A549 (cell line): ENCODE measurements around the gene ASNSD1. TPM values are rescaled to one million over a fixed set of nuclear protein-coding genes. Genes with fewer than 3 reads are reported as not detected.

Source experiments
- ATAC-seq, 2 experiments: fragments of 200-7000 bp in 1 of 2; fragments of >200 bp in 1 of 2; cut with Nextera tagmentation in 1 of 2; cut with Tn5 transposase in 1 of 2; 3 replicates each; pipeline versions ENCODE4 v1.8.0 to v1.9.1; 2018 to 2020; ENCODE audit warnings: mild to moderate bottlenecking in 1 of 2, moderate library complexity in 1 of 2
- CTCF ChIA-PET: fragments of 300-600 bp; sonication (Branson Sonifier 250); formaldehyde crosslinking; extraction: SDS; loops from one replicate; lab custom pipeline; 2021; ENCODE audit warnings: antibody characterized with exemption, inconsistent platforms; lab: Yijun Ruan, JAX
- POLR2A ChIA-PET: fragments of 350-600 bp; formaldehyde crosslinking; extraction: SDS; loops from one replicate; lab custom pipeline; 2021; ENCODE audit warnings: antibody characterized with exemption, inconsistent platforms; lab: Yijun Ruan, JAX
- DNase-seq, 2 experiments: peaks; one replicate each; pipeline versions ENCODE4 v3.0.0 to v3.0.0-alpha.2; 2011 to 2016; ENCODE audit warnings: low read depth in 1 of 2, low spot score in 1 of 2
- FAIRE-seq: peaks from 2 replicates; lab custom pipeline; 2011; peaks lifted over from hg19 to GRCh38; lab: Jason Lieb, UNC
- H3K27ac ChIP-seq, 2 experiments: fragments of >200 bp; sonication (Bioruptor Twin); formaldehyde crosslinking; 3 replicates each; pipeline ENCODE4 v1.5.1; 2016 to 2017
- H3K4me1 ChIP-seq: fragments of >200 bp; sonication (Bioruptor Twin); formaldehyde crosslinking; 3 replicates; pipeline ENCODE4 v1.6.1; 2016
- H3K4me2 ChIP-seq: fragments of >200 bp; sonication (Bioruptor Twin); formaldehyde crosslinking; 3 replicates; pipeline ENCODE4 v1.6.1; 2016
- H3K4me3 ChIP-seq: fragments of >200 bp; sonication (Bioruptor Twin); formaldehyde crosslinking; 3 replicates; pipeline ENCODE4 v1.5.1; 2016
- H3K9me3 ChIP-seq: fragments of >200 bp; sonication (Bioruptor Twin); formaldehyde crosslinking; 3 replicates; pipeline ENCODE4 v1.6.1; 2016
- ATOH8 ChIP-seq: fragments of 250-450 bp; sonication (Bioruptor Pico); IDR thresholded peaks from 2 replicates; pipeline ENCODE4 v1.5.0; 2020; ENCODE audit warnings: low read depth, mild to moderate bottlenecking, moderate library complexity
- BCL3 ChIP-seq: fragments of >200 bp; sonication (Bioruptor Twin); formaldehyde crosslinking; IDR thresholded peaks from 3 replicates; pipeline ENCODE4 v1.6.1; 2016
- CBX2 ChIP-seq: fragments of 200-600 bp; sonication (generic); IDR thresholded peaks from 2 replicates; pipeline ENCODE4 v1.6.1; 2016; ENCODE audit warnings: low read depth, mild to moderate bottlenecking, borderline replicate concordance
- CEBPB ChIP-seq, 2 experiments: fragments of >200 bp in 1 of 2; sonication (Bioruptor Twin) in 1 of 2; formaldehyde crosslinking in 1 of 2; IDR thresholded peaks; 2 replicates each; pipeline ENCODE4 v1.6.1; 2012 to 2016
- CHD2 ChIP-seq: fragments of 150-350 bp; IDR thresholded peaks from 2 replicates; pipeline ENCODE4 v1.6.1; 2014; ENCODE audit warnings: low read length; ENCODE audit not compliant: partially characterized antibody
- CTCF ChIP-seq: fragments of >200 bp; sonication (Bioruptor Twin); formaldehyde crosslinking; IDR thresholded peaks from 3 replicates; pipeline ENCODE4 v1.5.1; 2016
- ELK1 ChIP-seq: fragments of 150-350 bp; IDR thresholded peaks from 2 replicates; pipeline ENCODE4 v1.6.1; 2014; ENCODE audit warnings: low read depth, mild to moderate bottlenecking, low read length
- EP300 ChIP-seq, 2 experiments: fragments of >200 bp; sonication (Bioruptor Twin); formaldehyde crosslinking; IDR thresholded peaks; 2 replicates in 1 of 2; 3 replicates in 1 of 2; pipeline ENCODE4 v1.6.1; 2016 to 2017
- ESRRA ChIP-seq: fragments of 150-350 bp; IDR thresholded peaks from 2 replicates; pipeline ENCODE4 v1.6.1; 2014; ENCODE audit warnings: mild to moderate bottlenecking, low read length, borderline replicate concordance
- FOSB ChIP-seq: fragments of 250-450 bp; sonication (Bioruptor Pico); IDR thresholded peaks from 2 replicates; pipeline ENCODE4 v1.5.0; 2020; ENCODE audit warnings: mild to moderate bottlenecking, moderate library complexity
- FOSL2 ChIP-seq, 2 experiments: fragments of 450-650 bp in 1 of 2; fragments of >200 bp in 1 of 2; sonication (Bioruptor Twin) in 1 of 2; formaldehyde crosslinking; IDR thresholded peaks; 2 replicates each; pipeline versions ENCODE4 v1.5.0 to v1.6.1; 2016 to 2020; ENCODE audit warnings: mild to moderate bottlenecking in 1 of 2, moderate library complexity in 1 of 2
- FOXS1 ChIP-seq: fragments of 250-450 bp; sonication (Bioruptor Pico); IDR thresholded peaks from 2 replicates; pipeline ENCODE4 v1.5.0; 2020; ENCODE audit warnings: mild to moderate bottlenecking, moderate library complexity
- HOXB5 ChIP-seq: fragments of 250-450 bp; sonication (Bioruptor Pico); IDR thresholded peaks from 2 replicates; pipeline ENCODE4 v1.5.0; 2020; ENCODE audit warnings: mild to moderate bottlenecking, moderate library complexity
- JUNB ChIP-seq: fragments of >200 bp; sonication (Bioruptor Twin); formaldehyde crosslinking; IDR thresholded peaks from 2 replicates; pipeline ENCODE4 v1.6.1; 2016
- KDM5A ChIP-seq: fragments of 200-600 bp; sonication (generic); IDR thresholded peaks from 2 replicates; pipeline ENCODE4 v1.6.1; 2016; ENCODE audit warnings: antibody characterized with exemption, mild to moderate bottlenecking
- MAFK ChIP-seq: fragments of 450-650 bp; IDR thresholded peaks from 2 replicates; pipeline ENCODE4 v1.6.1; 2014; ENCODE audit not compliant: partially characterized antibody
- MAX ChIP-seq: IDR thresholded peaks from 2 replicates; pipeline ENCODE4 v1.6.1; 2012
- MYC ChIP-seq: IDR thresholded peaks from 2 replicates; pipeline ENCODE4 v1.6.1; 2012; ENCODE audit warnings: mild to moderate bottlenecking, inconsistent platforms, low read length, improper control_type of control experiment, borderline replicate concordance
- NFE2L2 ChIP-seq: fragments of 150-350 bp; conservative IDR thresholded peaks from 2 replicates; pipeline ENCODE4 v1.6.1; 2014; ENCODE audit warnings: low read length
- NPAS2 ChIP-seq: fragments of 250-450 bp; sonication (Bioruptor Pico); IDR thresholded peaks from 2 replicates; pipeline ENCODE4 v1.8.0; 2022; ENCODE audit warnings: mild to moderate bottlenecking, moderate library complexity, borderline replicate concordance
- PBX3 ChIP-seq: IDR thresholded peaks from 2 replicates; pipeline ENCODE4 v1.6.1; 2012
- RARB ChIP-seq: fragments of 250-450 bp; sonication (Bioruptor Pico); IDR thresholded peaks from 2 replicates; pipeline ENCODE4 v1.8.0; 2021; ENCODE audit warnings: mild to moderate bottlenecking, moderate library complexity
- RCOR1 ChIP-seq: fragments of 150-350 bp; IDR thresholded peaks from 2 replicates; pipeline ENCODE4 v1.6.1; 2014; ENCODE audit warnings: antibody characterized with exemption, low read length, low read depth
- RNF2 ChIP-seq: fragments of 200-600 bp; sonication (generic); IDR thresholded peaks from 2 replicates; pipeline ENCODE4 v1.6.1; 2016; ENCODE audit warnings: low read depth, mild to moderate bottlenecking, antibody characterized with exemption, moderate library complexity, borderline replicate concordance
- SMC3 ChIP-seq: fragments of >200 bp; sonication (Bioruptor Twin); formaldehyde crosslinking; IDR thresholded peaks from 3 replicates; pipeline ENCODE4 v1.6.1; 2018; ENCODE audit warnings: inconsistent platforms
- TP53 ChIP-seq: fragments of 250-450 bp; sonication (Bioruptor Pico); IDR thresholded peaks from 2 replicates; pipeline ENCODE4 v1.5.0; 2021; ENCODE audit warnings: mild to moderate bottlenecking, moderate library complexity
- USF2 ChIP-seq: fragments of 450-650 bp; IDR thresholded peaks from 2 replicates; pipeline ENCODE4 v1.6.1; 2014; ENCODE audit warnings: antibody characterized with exemption
- ZC3H11A ChIP-seq: fragments of 450-650 bp; IDR thresholded peaks from 2 replicates; pipeline ENCODE4 v1.6.1; 2014; ENCODE audit warnings: antibody characterized with exemption, mild to moderate bottlenecking
- WGBS: methylation state at CpG from one replicate; pipeline ENCODE4 v1.1.6; 2017; ENCODE audit errors: missing lambda C conversion rate; 5-methylcytosine and 5-hydroxymethylcytosine counted together
- polyA plus RNA-seq, 4 experiments: library from polyadenylated mRNA; depleted of rRNA in 3 of 4; stranded (reverse); fragments of >200 nt; fragmentation: RNase III in 1 of 4; extraction: RNeasy Plus Mini Kit Qiagen cat#74134 plus additional on column Dnase treatment in 1 of 4; gene quantifications; 2 replicates in 3 of 4; 3 replicates in 1 of 4; pipeline ENCODE4 v1.2.3, GENCODE V29; 2011 to 2017

ASNSD1 gene
- polyA plus RNA-seq, 2 of the 4 experiments (the other 2 are of a cell fraction) = 45.9 to 69.0 TPM

GRCh38 chr2:189618197-189618596 lies 43.1 kb upstream of the ASNSD1 start:
- ChIA-PET POLR2A (no interaction called here), CTCF (interaction anchor here (1.3 kb wide), 1 partner anchor 11 kb away, joined by 4 read pairs; no protein-coding TSS in a partner anchor)
- Histone ChIP-seq H3K4me1 (peaks cover 16% of the 10 kb centered on the region), H3K4me2 (no peak overlapping the region), H3K27ac (no peak overlapping the region), H3K4me3 (no peak overlapping the region), H3K9me3 (no peaks in the 10 kb centered on the region)
- FAIRE-seq = no peak
- no peak for DNase-seq
- ATAC-seq = no peak
- 0% methylated on average over 1 of the region's 1 CpG for WGBS
- TF ChIP-seq USF2 = no peak
- no peak for TF ChIP-seq FOSB (CRISPR knock-in tag)
- TF ChIP-seq CEBPB (IDR thresholded peaks at IDR 0.05) = no peak
- no peak for TF ChIP-seq KDM5A
- no peak for TF ChIP-seq JUNB
- TF ChIP-seq CBX2 = no peak
- TF ChIP-seq NFE2L2 = no peak
- TF ChIP-seq MAFK = no peak
- no peak for TF ChIP-seq SMC3
- no peak for TF ChIP-seq ATOH8 (CRISPR knock-in tag)
- TF ChIP-seq TP53 = no peak
- TF ChIP-seq MAX = no peak
- no peak for TF ChIP-seq ELK1
- TF ChIP-seq NPAS2 (CRISPR knock-in tag) = no peak
- TF ChIP-seq HOXB5 (CRISPR knock-in tag) = no peak
- TF ChIP-seq RCOR1 = no peak
- TF ChIP-seq, all 56 proteins: peak for 0

GRCh38 chr2:189621781-189622180 lies 39.5 kb upstream of the ASNSD1 start:
- ChIA-PET CTCF (no interaction called here), POLR2A (no interaction called here)
- TF ChIP-seq RCOR1 (no peak), EP300 (IDR thresholded peaks at IDR 0.05) (no peak), SMC3 (no peak), PBX3 (no peak), CBX2 (no peak), MYC (no peak), CTCF (no peak), FOXS1 (CRISPR knock-in tag) (no peak), KDM5A (no peak), CEBPB (IDR thresholded peaks at IDR 0.05) (no peak), FOSL2 (IDR thresholded peaks at IDR 0.05) (no peak), FOSL2 (CRISPR knock-in tag; IDR thresholded peaks at IDR 0.05) (no peak), BCL3 (no peak), CHD2 (no peak), ZC3H11A (no peak), RNF2 (no peak), ELK1 (no peak), RARB (CRISPR knock-in tag) (no peak), ESRRA (no peak), JUNB (no peak)
- FAIRE-seq = no peak
- ATAC-seq = no peak
- Histone ChIP-seq H3K27ac (no peak overlapping the region), H3K4me1 (peaks cover 5% of the 10 kb centered on the region; the same call in 2 of the 3 replicates), H3K9me3 (no peaks in the 10 kb centered on the region), H3K4me2 (no peak overlapping the region), H3K4me3 (no peak overlapping the region)
- DNase-seq = no peak
